ENCODE data around the gene PRKD3. TPM values are rescaled to one million over a fixed set of nuclear protein-coding genes. Genes with fewer than 3 reads are reported as not detected.

The PRKD3 gene
- total and polyA plus RNA-seq, 2 of the 13 experiments (the other 11 are each of a cell fraction or from before 2014, with no cell fraction given) = 11.6 to 38.4 TPM

GRCh38 chr2:37323176-37323780 is 1.4 kb downstream of the PRKD3 start:
- peak overlapping the region; percentile 80 for H3K4me2 ChIP-seq (ENCODE audit: low read depth, low read length)
- ChIA-PET CTCF (ENCODE audit: low intra/inter-chr PET ratio, low total read pairs) (no interaction called here), POLR2A (interaction anchor here (2.5 kb wide), 1 partner anchor 92 kb away, joined by 8 read pairs; the partner anchor contains the start of genes CEBPZ and NDUFAF7)
- peak overlapping the region; percentile 63 for H3K27ac ChIP-seq (ENCODE audit: extremely low read length, insufficient read depth, low read length)
- H4K20me1 ChIP-seq (ENCODE audit: insufficient read depth, low read length) = no peaks in the 10 kb centered on the region
- in situ Hi-C loops (cut with HindIII; ENCODE audit: extremely low pct_ligation_motif_present, low pct_unique_long_range_greater_than_20kb) (no loop called here), intact Hi-C loops (cut with micrococcal nuclease; ENCODE audit: unreplicated experiment) (loop anchor here (2.0 kb wide), 1 partner anchor 18 kb away; no protein-coding TSS in a partner anchor)
- H3K27me3 ChIP-seq (ENCODE audit: control insufficient read depth in 1 of 2, insufficient read depth in 2 of 2, low read length in 2 of 2) = peaks cover 3 to 20% of the 10 kb centered on the region in 2 experiments; a peak in 4 of 5 replicates
- peaks cover 32% of the 10 kb centered on the region for H3K4me1 ChIP-seq (ENCODE audit: insufficient read depth, low read length)
- peak overlapping the region; percentile 84 for H3K9ac ChIP-seq (ENCODE audit: insufficient read depth, low read depth, low read length)
- DNase-seq (ENCODE audit: low spot score) = no peak
- BruUV-seq (replicated peaks) = no TSS peak
- WGBS (ENCODE audit: low lambda C conversion rate) = 13% methylated on average over 13 of the region's 13 CpGs
- no peak for FAIRE-seq
- ATAC-seq = no peak
- no peaks in the 10 kb centered on the region for H3K36me3 ChIP-seq (replicated peaks in 1 of 2; ENCODE audit: control insufficient read depth in 1 of 2, insufficient read depth in 2 of 2, low read length in 2 of 2)
- H2AFZ ChIP-seq (ENCODE audit: low read length) = no peak overlapping the region
- H3K79me2 ChIP-seq (ENCODE audit: insufficient read depth, low read length) = peaks cover 45% of the 10 kb centered on the region
- H3K4me3 ChIP-seq (replicated peaks in 1 of 3; ENCODE audit: insufficient read depth in 1 of 3, low read depth in 2 of 3, low read length in 3 of 3) = peak overlapping the region; percentile 85 to 98 (median 90)
- no peaks in the 10 kb centered on the region for H3K9me3 ChIP-seq (ENCODE audit: low read length)
- TF ChIP-seq ZNF343 (CRISPR knock-in tag; IDR thresholded peaks at IDR 0.05) (no peak), TGIF2 (CRISPR knock-in tag; IDR thresholded peaks at IDR 0.05) (no peak), ZNF496 (CRISPR knock-in tag; IDR thresholded peaks at IDR 0.05; ENCODE audit: insufficient replicate concordance) (no peak), TBL1XR1 (IDR thresholded peaks at IDR 0.05; ENCODE audit: borderline replicate concordance, low read length, partially characterized antibody) (no peak), ZNF124 (CRISPR knock-in tag; IDR thresholded peaks at IDR 0.05) (no peak), ZNF441 (CRISPR knock-in tag; IDR thresholded peaks at IDR 0.05; ENCODE audit: borderline replicate concordance) (no peak), ZNF589 (CRISPR knock-in tag; conservative IDR thresholded peaks at IDR 0.05) (no peak), ZFP36L2 (CRISPR knock-in tag; IDR thresholded peaks at IDR 0.05) (no peak), TEF (CRISPR knock-in tag; IDR thresholded peaks at IDR 0.05) (no peak), TIGD3 (CRISPR knock-in tag; IDR thresholded peaks at IDR 0.05; ENCODE audit: borderline replicate concordance) (no peak), ZNF503 (CRISPR knock-in tag; IDR thresholded peaks at IDR 0.05) (0 out of 2 replicates have a peak, but pooled peaks have one; percentile 13), PHF21A (CRISPR knock-in tag; IDR thresholded peaks at IDR 0.05) (no peak)
- TF ChIP-seq, protein P1, sequence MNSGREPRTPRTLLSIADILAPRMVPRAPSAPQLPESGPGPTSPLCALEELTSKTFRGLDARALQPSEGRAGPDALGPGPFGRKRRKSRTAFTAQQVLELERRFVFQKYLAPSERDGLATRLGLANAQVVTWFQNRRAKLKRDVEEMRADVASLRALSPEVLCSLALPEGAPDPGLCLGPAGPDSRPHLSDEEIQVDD (CRISPR knock-in tag; IDR thresholded peaks at IDR 0.05; ENCODE audit: borderline replicate concordance) = no peak
- TF ChIP-seq, protein P2, sequence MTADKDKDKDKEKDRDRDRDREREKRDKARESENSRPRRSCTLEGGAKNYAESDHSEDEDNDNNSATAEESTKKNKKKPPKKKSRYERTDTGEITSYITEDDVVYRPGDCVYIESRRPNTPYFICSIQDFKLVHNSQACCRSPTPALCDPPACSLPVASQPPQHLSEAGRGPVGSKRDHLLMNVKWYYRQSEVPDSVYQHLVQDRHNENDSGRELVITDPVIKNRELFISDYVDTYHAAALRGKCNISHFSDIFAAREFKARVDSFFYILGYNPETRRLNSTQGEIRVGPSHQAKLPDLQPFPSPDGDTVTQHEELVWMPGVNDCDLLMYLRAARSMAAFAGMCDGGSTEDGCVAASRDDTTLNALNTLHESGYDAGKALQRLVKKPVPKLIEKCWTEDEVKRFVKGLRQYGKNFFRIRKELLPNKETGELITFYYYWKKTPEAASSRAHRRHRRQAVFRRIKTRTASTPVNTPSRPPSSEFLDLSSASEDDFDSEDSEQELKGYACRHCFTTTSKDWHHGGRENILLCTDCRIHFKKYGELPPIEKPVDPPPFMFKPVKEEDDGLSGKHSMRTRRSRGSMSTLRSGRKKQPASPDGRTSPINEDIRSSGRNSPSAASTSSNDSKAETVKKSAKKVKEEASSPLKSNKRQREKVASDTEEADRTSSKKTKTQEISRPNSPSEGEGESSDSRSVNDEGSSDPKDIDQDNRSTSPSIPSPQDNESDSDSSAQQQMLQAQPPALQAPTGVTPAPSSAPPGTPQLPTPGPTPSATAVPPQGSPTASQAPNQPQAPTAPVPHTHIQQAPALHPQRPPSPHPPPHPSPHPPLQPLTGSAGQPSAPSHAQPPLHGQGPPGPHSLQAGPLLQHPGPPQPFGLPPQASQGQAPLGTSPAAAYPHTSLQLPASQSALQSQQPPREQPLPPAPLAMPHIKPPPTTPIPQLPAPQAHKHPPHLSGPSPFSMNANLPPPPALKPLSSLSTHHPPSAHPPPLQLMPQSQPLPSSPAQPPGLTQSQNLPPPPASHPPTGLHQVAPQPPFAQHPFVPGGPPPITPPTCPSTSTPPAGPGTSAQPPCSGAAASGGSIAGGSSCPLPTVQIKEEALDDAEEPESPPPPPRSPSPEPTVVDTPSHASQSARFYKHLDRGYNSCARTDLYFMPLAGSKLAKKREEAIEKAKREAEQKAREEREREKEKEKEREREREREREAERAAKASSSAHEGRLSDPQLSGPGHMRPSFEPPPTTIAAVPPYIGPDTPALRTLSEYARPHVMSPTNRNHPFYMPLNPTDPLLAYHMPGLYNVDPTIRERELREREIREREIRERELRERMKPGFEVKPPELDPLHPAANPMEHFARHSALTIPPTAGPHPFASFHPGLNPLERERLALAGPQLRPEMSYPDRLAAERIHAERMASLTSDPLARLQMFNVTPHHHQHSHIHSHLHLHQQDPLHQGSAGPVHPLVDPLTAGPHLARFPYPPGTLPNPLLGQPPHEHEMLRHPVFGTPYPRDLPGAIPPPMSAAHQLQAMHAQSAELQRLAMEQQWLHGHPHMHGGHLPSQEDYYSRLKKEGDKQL (CRISPR knock-in tag; IDR thresholded peaks at IDR 0.05; ENCODE audit: low read depth) = no peak
